PC-9 (cell line): ENCODE measurements around the gene TREH. TPM values are rescaled to one million over a fixed set of nuclear protein-coding genes. Genes with fewer than 3 reads are reported as not detected.

Experiments used
- BruUV-seq: library from RNA; stranded (reverse); fragments of 400-500 nt; replicated peaks from 2 replicates; lab custom pipeline; 2021; lab: Mats Ljungman, UMichigan
- CTCF ChIA-PET: fragments of 300-600 bp; sonication (Branson Sonifier 250); formaldehyde crosslinking; loops from one replicate; lab custom pipeline; 2022; ENCODE audit warnings: antibody characterized with exemption; lab: Charles Lee
- POLR2A ChIA-PET: fragments of 300-600 bp; sonication (Branson Sonifier 250); formaldehyde crosslinking; loops from one replicate; lab custom pipeline; 2022; ENCODE audit warnings: antibody characterized with exemption; ENCODE audit not compliant: unreplicated experiment; lab: Charles Lee
- DNase-seq, 2 experiments: peaks; one replicate each; pipeline versions ENCODE4 v3.0.0 to v3.0.0-alpha.2; 2015 to 2022; ENCODE audit warnings: mixed read lengths in 1 of 2
- H2AFZ ChIP-seq: fragments of 200-600 bp; sonication (generic); 2 replicates; pipeline ENCODE4 v1.8.1; 2017; ENCODE audit warnings: antibody characterized with exemption
- H3F3A ChIP-seq: fragments of 200-600 bp; sonication (generic); 2 replicates; pipeline ENCODE4 v1.8.1; 2017; ENCODE audit warnings: antibody characterized with exemption, mild to moderate bottlenecking, low read depth; ENCODE audit not compliant: insufficient read depth
- H3K27ac ChIP-seq: fragments of 200-600 bp; sonication (generic); 2 replicates; pipeline ENCODE4 v1.6.1; 2016; ENCODE audit warnings: mixed run types
- H3K27me3 ChIP-seq: fragments of 200-600 bp; sonication (generic); 2 replicates; pipeline ENCODE4 v1.6.1; 2016; ENCODE audit warnings: low read depth, mixed run types; ENCODE audit not compliant: insufficient read depth
- H3K36me3 ChIP-seq: fragments of 200-600 bp; sonication (generic); 2 replicates; pipeline ENCODE4 v1.6.1; 2016; ENCODE audit warnings: low read depth, mixed run types
- H3K4me1 ChIP-seq: fragments of 200-600 bp; sonication (generic); replicated peaks from 2 replicates; pipeline ENCODE4 v1.6.1; 2016; ENCODE audit warnings: mixed run types; ENCODE audit not compliant: insufficient read depth
- H3K4me2 ChIP-seq: fragments of 200-600 bp; sonication (generic); 2 replicates; pipeline ENCODE4 v1.6.1; 2017; ENCODE audit warnings: mixed run types
- H3K4me3 ChIP-seq: fragments of 200-600 bp; sonication (generic); 2 replicates; pipeline ENCODE4 v1.6.1; 2016; ENCODE audit warnings: mixed run types
- H3K79me2 ChIP-seq: fragments of 200-600 bp; sonication (generic); 2 replicates; pipeline ENCODE4 v1.6.1; 2017; ENCODE audit warnings: low read depth, mixed run types
- H3K9me2 ChIP-seq: fragments of 200-600 bp; sonication (generic); 2 replicates; pipeline ENCODE4 v1.8.1; 2017; ENCODE audit warnings: mild to moderate bottlenecking; ENCODE audit not compliant: insufficient read depth
- H3K9me3 ChIP-seq: fragments of 200-600 bp; sonication (generic); 2 replicates; pipeline ENCODE4 v1.8.1; 2016; ENCODE audit warnings: low read depth; ENCODE audit not compliant: insufficient read depth
- H4K20me1 ChIP-seq: fragments of 200-600 bp; sonication (generic); 2 replicates; pipeline ENCODE4 v1.8.1; 2017; ENCODE audit not compliant: insufficient read depth
- EZH2 ChIP-seq: fragments of 200-600 bp; sonication (generic); IDR thresholded peaks from 2 replicates; pipeline ENCODE4 v1.8.0; 2017; ENCODE audit warnings: antibody characterized with exemption, low read depth
- intact Hi-C: fragments of 100-400 bp; cut with micrococcal nuclease; formaldehyde crosslinking; loops from one replicate; pipeline ENCODE4 v1.10.0; 2022; ENCODE audit not compliant: unreplicated experiment
- total RNA-seq: library from RNA; stranded (reverse); gene quantifications from 2 replicates; pipeline ENCODE4 v1.2.3, GENCODE V29; 2021
- TF ChIP-seq, protein P1 (sequence below): fragments of 200-600 bp; sonication (generic); conservative IDR thresholded peaks from 2 replicates; pipeline ENCODE4 v1.6.1; 2017; ENCODE audit warnings: mixed run types, antibody characterized with exemption, mild to moderate bottlenecking, moderate library complexity

Gene TREH
- total RNA-seq, 1 experiment from 2014 or later = not detected

- no TSS peak for BruUV-seq
- Histone ChIP-seq H3K4me2 (no peak overlapping the region), H3K27ac (no peak overlapping the region), H3F3A (no peaks in the 10 kb centered on the region; the same call in 1 of the 2 replicates), H3K9me2 (no peaks in the 10 kb centered on the region), H3K9me3 (no peaks in the 10 kb centered on the region), H3K4me1 (no peaks in the 10 kb centered on the region), H3K79me2 (no peaks in the 10 kb centered on the region), H3K36me3 (no peaks in the 10 kb centered on the region), H4K20me1 (no peaks in the 10 kb centered on the region), H3K27me3 (no peaks in the 10 kb centered on the region), H3K4me3 (no peak overlapping the region), H2AFZ (no peak overlapping the region)
- intact Hi-C loops = no loop called here
- no peak for DNase-seq
- ChIA-PET CTCF (interaction anchor here (0.6 kb wide), 1 partner anchor 656 kb away, joined by 3 read pairs; no protein-coding TSS in a partner anchor), POLR2A (no interaction called here)
- TF ChIP-seq, protein P1, sequence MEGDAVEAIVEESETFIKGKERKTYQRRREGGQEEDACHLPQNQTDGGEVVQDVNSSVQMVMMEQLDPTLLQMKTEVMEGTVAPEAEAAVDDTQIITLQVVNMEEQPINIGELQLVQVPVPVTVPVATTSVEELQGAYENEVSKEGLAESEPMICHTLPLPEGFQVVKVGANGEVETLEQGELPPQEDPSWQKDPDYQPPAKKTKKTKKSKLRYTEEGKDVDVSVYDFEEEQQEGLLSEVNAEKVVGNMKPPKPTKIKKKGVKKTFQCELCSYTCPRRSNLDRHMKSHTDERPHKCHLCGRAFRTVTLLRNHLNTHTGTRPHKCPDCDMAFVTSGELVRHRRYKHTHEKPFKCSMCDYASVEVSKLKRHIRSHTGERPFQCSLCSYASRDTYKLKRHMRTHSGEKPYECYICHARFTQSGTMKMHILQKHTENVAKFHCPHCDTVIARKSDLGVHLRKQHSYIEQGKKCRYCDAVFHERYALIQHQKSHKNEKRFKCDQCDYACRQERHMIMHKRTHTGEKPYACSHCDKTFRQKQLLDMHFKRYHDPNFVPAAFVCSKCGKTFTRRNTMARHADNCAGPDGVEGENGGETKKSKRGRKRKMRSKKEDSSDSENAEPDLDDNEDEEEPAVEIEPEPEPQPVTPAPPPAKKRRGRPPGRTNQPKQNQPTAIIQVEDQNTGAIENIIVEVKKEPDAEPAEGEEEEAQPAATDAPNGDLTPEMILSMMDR = no peak
- TF ChIP-seq EZH2 = no peak
These were observed 25.8 kb upstream of the TREH start for GRCh38 chr11:118705111-118705741.

DNA sequence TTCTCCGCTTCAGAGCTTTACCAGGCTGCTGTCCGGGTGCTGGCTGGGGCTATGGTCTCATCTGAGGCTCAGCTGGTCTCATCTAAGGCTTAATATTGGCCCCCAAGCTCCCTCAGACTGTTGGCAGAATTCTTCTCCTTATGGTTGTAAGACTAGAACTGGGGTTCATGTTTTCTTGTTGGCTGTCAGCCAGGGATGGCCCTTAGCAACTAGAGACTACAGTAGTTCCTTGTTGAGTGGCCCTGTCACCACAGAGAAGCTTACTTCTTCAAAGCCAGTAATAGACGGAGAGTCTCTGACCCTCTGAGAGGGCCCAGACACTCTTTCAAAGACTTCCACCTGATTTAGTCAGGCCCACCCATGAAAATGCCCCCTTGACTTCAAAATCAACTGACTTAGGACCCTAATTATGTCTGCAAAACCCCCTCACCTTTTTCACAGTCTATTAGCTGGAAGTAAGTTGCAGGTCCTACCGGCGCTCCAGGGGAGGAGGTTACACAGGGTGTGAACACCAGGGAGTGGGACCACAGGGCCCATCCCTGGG, 24.2 kb upstream of the TREH start:
- Histone ChIP-seq H3K27ac (no peak overlapping the region), H3K79me2 (no peaks in the 10 kb centered on the region), H2AFZ (no peak overlapping the region), H3K4me2 (no peak overlapping the region), H4K20me1 (no peaks in the 10 kb centered on the region), H3K9me3 (no peaks in the 10 kb centered on the region), H3K27me3 (no peaks in the 10 kb centered on the region), H3F3A (peaks cover 3% of the 10 kb centered on the region), H3K36me3 (no peaks in the 10 kb centered on the region), H3K4me1 (no peaks in the 10 kb centered on the region), H3K4me3 (no peak overlapping the region), H3K9me2 (no peaks in the 10 kb centered on the region)
- TF ChIP-seq EZH2 = no peak
- TF ChIP-seq, protein P1 = no peak
- DNase-seq = no peak
- ChIA-PET CTCF (no interaction called here), POLR2A (no interaction called here)
- intact Hi-C loops = no loop called here
- BruUV-seq = no TSS peak

DNA sequence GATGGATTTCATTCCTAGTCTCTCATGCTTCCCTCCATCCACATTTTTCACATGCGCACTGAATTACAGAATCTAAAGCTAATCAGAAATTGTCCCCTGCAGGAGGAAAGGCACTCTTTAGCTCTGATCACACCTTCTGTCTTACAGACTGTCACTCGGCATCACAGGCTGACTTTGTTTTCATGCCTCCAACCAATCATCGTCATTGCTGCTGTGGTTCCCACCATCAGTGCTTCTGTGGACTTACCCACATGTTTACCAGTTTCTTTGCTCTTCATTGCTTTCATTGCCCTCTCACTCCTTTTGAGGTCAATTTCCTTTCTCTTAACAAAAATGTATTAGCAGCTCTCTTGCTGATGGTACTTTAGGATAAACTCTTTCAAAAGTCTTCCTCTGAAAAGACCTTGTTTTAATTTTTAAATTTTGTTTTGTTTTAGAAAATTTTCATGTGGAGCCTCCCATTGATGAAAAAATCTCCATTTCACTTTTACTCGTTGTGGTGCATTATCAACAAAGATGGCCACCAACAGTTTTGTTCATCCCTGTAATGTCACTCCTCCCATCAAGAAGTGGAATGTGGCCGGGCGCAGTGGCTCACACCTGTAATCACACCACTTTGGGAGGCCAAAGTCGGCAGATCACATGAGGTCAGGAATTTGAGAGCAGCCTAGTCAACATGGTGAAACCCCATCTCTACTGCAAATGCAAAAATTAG, 20.2 kb upstream of the TREH start:
- Histone ChIP-seq H3K27ac (no peak overlapping the region), H3K79me2 (no peaks in the 10 kb centered on the region), H3K4me1 (peaks cover 3% of the 10 kb centered on the region; the same call in 1 of the 2 replicates), H3K27me3 (no peaks in the 10 kb centered on the region), H3K9me2 (no peaks in the 10 kb centered on the region), H3K4me3 (no peak overlapping the region), H3K9me3 (0 out of 2 replicates have a peak, but pooled peaks cover 3% of the 10 kb centered on the region), H3F3A (peaks cover 11% of the 10 kb centered on the region), H2AFZ (no peak overlapping the region), H3K4me2 (no peak overlapping the region), H3K36me3 (no peaks in the 10 kb centered on the region), H4K20me1 (no peaks in the 10 kb centered on the region)
- CTCF ChIA-PET = interaction anchor here (0.6 kb wide), 1 partner anchor 10 kb away, joined by 3 read pairs; no protein-coding TSS in a partner anchor
- BruUV-seq = no TSS peak
- intact Hi-C loops = no loop called here
- DNase-seq = no peak
- TF ChIP-seq, protein P1 = no peak
- TF ChIP-seq EZH2 = no peak
- POLR2A ChIA-PET = no interaction called here
